Esophagus squamous epithelium (tissue), 4 donors: ENCODE results near the gene FLNB.

Experiments
- CTCF ChIP-seq, 6 experiments: fragments of 450-650 bp in 4 of 6; fragments of 200-600 bp in 2 of 6; sonication (generic) in 2 of 6; IDR thresholded peaks; one replicate each; pipeline ENCODE4 v1.5.1; 2016 to 2019; ENCODE audit warnings: antibody characterized with exemption in 6 of 6, mild to moderate bottlenecking in 4 of 6, moderate library complexity in 4 of 6
- POLR2A ChIP-seq, 4 donors: fragments of 450-650 bp; IDR thresholded peaks; one replicate each; pipeline ENCODE4 v1.6.1; 2017; ENCODE audit warnings: antibody characterized with exemption in 4 of 4, mild to moderate bottlenecking in 4 of 4, moderate library complexity in 3 of 4

GRCh38 chr3:58038675-58039292 lies 30.6 kb downstream of the FLNB start:
- TF ChIP-seq POLR2A (IDR thresholded peaks at IDR 0.05) (no peak), CTCF (IDR thresholded peaks at IDR 0.05) (no peak)
